H1 (cell line): ENCODE measurements around the gene NELFA. TPM values are rescaled to one million over a fixed set of nuclear protein-coding genes. Genes with fewer than 3 reads are reported as not detected.

Source experiments
- KDM4A ChIP-seq: IDR thresholded peaks from one replicate; pipeline ENCODE4 v1.7.1; 2012; ENCODE audit warnings: low read depth, mild to moderate bottlenecking, moderate library complexity, low read length, inconsistent platforms; ENCODE audit not compliant: severe bottlenecking
- RNF2 ChIP-seq: fragments of 200-900, 300-1000 bp; sonication (generic); IDR thresholded peaks from 2 replicates; pipeline ENCODE4 v1.7.1; 2016; ENCODE audit warnings: borderline replicate concordance, low read depth, mild to moderate bottlenecking, antibody characterized with exemption, low read length; ENCODE audit not compliant: poor library complexity, severe bottlenecking; ENCODE audit errors: missing control alignments
- TAF1 ChIP-seq: IDR thresholded peaks from 2 replicates; pipeline ENCODE4 v1.6.1; 2011; ENCODE audit warnings: mild to moderate bottlenecking, low read depth, low read length
- polyA plus RNA-seq, 7 experiments: library from polyadenylated mRNA; depleted of rRNA in 3 of 7; stranded (reverse) in 5 of 7; unstranded in 2 of 7; fragments of >200 nt in 5 of 7; fragments of 200-250 nt in 2 of 7; gene quantifications; 1 replicate in 5 of 7; 2 replicates in 1 of 7; 4 replicates in 1 of 7; pipeline versions ENCODE4 v1.2.1 to v1.2.3, GENCODE V29; 2011 to 2013; ENCODE audit warnings: missing spikeins in 2 of 7, mixed read lengths in 2 of 7
- total RNA-seq: library from RNA; stranded (reverse); fragmentation: NEBNext Ultra II Directional; extraction: Animal tissue kit (Norgen Biotek cat#: 25700); gene quantifications from 2 replicates; pipeline ENCODE4 v1.2.1, GENCODE V29; 2021

Gene NELFA
- total and polyA plus RNA-seq, 2 of the 8 experiments (the other 6 are each of a cell fraction or from before 2014, with no cell fraction given): 41.8 to 57.5 TPM

- TF ChIP-seq KDM4A (no peak), TAF1 (no peak), RNF2 (no peak)
These were observed 42.3 kb upstream of the NELFA start (continued) for GRCh38 chr4:2051086-2051485.
